Stimulated activated CD4-positive, alpha-beta T cell treated with anti-CD3 and anti-CD28 coated beads, Interleukin-12 subunit alpha, Interleukin-12 subunit beta, amount 100 ng/mL, for 48 hours (primary cell): ENCODE measurements around the gene PLD4.
"Not testable (repeated sequence)": the region's sequence is repeated elsewhere in the genome, so short reads cannot be mapped to it uniquely, and the experiment has no call there.

Experiments used
- DNase-seq, 3 donors: peaks; one replicate each; pipeline ENCODE4 v3.0.0-alpha.2; 2020; ENCODE audit warnings: low read depth in 2 of 3, low spot score in 1 of 3

Gene PLD4

DNA sequence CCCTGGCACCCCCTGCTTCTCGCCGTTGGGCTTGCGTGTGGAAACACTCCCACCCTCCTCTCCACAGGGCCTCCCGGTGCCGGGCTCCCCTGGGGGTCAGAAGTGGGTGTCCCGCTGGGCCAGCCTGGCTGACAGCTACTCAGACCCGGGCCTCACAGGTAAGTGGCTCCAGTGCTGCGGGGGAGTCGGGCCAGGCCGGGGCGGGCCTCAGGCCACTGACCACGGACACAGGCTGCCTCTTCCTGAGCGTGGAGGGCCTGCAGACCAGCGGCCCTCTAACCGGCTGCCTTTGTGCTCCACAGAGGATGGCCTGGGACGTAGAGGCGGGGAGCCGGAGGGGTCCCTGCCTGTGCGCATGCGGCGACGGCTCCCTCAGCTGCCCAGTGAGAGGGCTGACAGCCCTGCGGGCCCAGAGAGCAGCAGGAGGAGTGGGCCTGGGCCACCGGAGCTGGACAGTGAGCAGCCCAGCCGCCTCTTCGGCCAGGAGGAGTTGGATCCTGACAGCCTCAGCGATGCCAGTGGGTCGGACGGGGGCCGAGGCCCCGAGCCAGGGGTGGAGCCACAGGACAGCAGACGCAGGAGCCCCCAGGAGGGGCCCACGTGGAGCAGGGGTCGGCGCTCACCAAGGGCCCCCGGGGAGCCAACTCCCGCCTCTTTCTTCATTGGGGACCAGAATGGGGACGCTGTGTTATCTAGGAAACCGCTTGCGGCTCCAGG is 38.5 kb upstream of the PLD4 start:
- no peak for DNase-seq

DNA sequence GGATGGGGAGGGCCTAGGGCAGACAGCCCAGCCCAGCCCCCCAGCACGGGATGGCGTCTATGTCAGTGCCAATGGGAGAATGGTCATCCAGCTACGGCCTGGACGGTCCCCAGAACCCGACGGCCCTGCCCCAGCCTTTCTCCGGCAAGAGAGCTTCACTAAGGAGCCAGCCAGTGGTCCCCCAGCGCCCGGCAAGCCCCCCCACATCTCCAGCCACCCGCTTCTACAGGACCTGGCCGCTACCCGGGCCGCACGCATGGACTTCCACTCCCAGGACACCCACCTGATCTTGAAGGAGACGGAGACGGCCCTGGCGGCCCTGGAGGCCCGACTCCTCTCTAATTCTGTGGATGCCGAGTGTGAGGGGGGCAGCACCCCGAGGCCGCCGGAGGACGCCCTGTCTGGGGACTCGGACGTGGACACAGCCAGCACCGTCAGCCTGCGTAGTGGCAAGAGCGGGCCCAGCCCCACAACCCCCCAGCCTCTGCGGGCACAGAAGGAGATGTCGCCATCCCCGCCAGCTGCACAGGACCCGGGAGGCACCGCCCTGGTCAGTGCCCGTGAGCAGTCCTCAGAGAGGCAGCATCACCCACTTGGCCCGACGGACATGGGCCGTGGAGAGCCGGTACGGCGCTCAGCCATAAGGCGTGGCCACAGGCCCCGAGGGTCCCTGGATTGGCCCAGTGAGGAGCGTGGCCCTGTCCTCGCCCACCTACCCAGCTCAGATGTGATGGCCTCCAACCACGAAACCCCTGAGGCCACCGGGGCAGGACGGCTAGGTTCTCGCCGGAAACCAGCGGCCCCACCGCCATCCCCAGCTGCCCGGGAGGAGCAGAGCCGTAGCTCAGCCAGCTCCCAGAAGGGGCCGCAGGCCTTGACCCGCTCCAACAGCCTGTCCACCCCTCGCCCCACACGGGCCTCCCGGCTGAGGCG is 37.7 kb upstream of the PLD4 start:
- DNase-seq = no peak

- no peak for DNase-seq
These were observed 36.8 kb upstream of the PLD4 start for GRCh38 chr14:104887623-104888488.

- no peak for DNase-seq
These were observed 35.9 kb upstream of the PLD4 start for GRCh38 chr14:104888489-104889374.

DNA sequence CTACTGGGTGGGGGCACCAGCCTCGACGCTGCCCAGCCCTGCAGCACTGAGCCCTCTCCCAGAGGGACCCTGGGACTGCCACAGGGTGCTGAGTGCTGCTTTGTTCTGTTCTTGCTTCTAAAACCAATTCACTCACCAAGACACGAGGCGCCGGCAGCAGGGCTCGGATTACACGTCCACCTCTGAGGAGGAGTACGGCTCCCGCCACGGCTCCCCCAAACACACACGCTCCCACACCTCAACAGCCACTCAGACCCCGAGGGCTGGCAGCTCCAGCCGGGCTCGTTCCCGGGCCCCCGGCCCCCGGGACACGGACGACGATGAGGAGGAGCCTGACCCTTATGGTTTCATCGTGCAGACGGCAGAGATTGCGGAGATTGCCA is 35.3 kb upstream of the PLD4 start:
- no peak for DNase-seq

DNA sequence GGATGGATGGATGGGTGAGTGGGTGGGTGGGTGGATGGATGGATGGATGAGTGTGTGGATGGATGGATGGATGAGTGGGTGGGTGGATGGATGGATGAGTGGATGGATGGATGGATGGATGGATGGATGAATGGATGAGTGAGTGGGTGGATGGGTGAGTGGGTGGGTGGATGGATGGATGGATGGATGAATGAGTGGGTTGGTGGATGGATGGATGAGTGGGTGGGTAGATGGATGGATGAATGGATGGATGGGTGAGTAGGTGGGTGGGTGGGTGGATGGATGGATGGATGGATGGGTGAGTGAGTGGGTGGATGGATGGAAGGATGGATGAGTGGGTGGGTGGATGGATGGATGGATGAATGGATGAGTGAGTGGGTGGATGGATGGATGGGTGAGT is 34.4 kb upstream of the PLD4 start:
- not testable (repeated sequence) for DNase-seq

DNA sequence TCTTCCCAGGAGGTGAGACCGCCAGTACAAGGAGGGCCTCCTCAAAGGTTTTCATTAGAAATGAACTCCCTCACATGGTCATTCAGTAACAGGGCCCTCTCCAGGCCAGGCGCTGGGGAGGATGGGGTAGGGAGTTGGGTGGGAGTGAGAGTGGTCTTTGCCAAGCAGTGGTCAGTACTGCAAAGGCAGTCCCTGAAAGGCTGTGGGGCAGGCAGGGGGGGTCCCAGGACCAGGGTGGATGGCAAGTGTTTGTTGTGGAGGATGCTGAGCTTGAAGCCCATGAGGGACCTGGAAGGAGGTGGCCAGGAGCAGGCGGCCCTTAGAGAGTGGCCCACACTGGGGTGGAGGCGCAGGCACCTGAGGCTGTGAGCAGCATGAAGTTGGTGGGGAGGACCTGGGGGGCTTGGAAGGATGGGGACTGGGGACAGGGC is 33.5 kb upstream of the PLD4 start:
- DNase-seq = no peak

DNA sequence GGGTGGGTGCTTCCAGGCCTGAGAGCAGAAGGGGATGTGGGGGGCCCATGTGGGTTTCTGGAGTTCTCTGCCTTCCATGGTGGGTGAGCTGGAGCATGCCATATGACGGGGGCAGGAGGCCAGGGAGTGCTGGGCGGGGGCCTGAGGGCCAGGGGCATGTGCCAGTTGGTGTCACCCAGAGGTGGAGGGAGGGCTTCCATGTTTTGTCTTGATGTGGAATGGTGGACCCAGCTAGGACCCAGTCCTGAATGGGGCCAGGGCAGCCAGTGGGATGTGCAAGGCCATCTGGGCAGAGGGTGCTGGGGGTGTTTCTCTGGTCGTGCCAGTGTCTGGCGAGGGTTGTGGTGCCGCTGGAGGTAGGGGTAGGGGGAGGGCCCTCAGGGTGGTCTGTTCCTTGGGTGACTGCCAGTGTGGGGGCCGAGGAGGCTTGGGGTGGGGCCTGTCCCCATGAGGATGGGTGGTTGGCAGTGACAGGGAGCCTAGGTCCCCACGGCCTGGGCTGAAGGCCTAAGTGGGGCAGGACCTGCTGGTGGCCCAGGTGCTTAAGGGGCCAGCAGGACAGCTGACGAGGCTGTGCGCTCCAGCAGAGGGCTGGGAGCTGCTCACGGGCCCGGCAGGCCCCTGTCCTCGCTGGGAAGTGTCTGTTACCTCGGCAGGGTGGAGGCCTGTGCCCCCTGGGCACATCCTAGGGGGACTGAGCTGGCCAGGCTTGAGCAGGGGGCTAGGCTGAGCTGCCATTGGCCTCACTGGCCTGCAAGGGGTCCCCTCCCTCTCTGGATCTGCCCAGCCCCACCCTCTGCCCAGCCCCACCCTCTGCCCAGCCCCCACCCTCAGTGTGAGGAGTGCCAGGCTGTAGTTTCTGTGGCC is 32.8 kb upstream of the PLD4 start:
- no peak for DNase-seq

DNA sequence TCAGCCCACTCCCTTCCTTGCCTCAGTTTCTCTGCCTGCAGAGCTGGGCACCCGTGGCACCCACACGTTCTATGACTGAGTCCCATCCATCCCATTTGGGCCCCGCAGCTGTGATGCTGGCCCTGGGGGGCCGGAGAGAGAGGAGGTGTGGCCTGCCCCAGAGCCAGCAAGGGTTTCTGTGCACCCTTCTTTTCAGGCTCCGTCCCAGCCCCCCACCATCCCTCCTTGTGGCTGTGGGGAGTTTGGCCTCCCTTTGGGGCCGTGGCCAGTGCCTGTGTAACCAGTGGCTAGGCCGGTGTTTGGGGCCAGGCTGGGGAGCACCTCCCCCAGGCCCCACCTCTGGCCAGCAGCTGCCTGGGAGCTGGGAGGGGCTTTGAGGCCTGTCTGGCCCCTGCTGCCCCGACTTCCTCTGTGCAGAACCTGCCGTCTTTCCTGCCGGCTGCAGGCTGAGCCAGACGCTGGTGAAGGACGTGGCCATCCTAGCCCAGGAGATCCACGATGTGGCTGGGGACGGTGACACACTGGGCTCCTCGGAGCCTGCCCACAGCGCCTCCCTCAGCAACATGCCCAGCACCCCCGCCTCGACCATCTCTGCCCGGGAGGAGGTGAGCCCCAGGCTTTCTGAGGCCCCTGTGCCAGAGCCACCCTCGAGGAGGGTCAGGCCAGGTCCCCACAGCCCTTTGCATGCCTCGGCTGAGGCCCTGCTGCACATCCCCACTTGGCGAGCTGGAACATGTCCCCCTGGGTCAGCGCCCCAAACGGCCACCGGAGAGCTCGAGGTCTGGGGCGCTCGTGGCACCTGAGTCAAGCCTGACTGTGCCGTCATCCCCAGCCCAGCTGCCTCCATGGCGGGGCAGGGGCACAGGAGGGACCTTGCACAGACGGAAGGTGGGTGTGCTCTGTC is 31.9 kb upstream of the PLD4 start:
- no peak for DNase-seq

GRCh38 chr14:104893435-104894207 is 31.1 kb upstream of the PLD4 start:
- DNase-seq = no peak

- DNase-seq = no peak
These were observed 30.1 kb upstream of the PLD4 start for GRCh38 chr14:104894331-104895206.

GRCh38 chr14:104895207-104895785 is 29.4 kb upstream of the PLD4 start:
- DNase-seq = no peak

- DNase-seq = no peak
These were observed 28.7 kb upstream of the PLD4 start for GRCh38 chr14:104895786-104896661.

- no peak for DNase-seq
These were observed 27.1 kb upstream of the PLD4 start for GRCh38 chr14:104897330-104898194.
